Fibroblast of villous mesenchyme (primary cell): Measurements from ENCODE around the gene UBE2G2. TPM values are rescaled to one million over a fixed set of nuclear protein-coding genes. Genes with fewer than 3 reads are reported as not detected.

Experiments
- DNase-seq: peaks from one replicate; pipeline ENCODE4 v3.0.0-alpha.2; 2010; ENCODE audit warnings: low read depth
- H3K4me3 ChIP-seq: 2 replicates; pipeline ENCODE4 v1.5.1; 2011; ENCODE audit warnings: low read depth, mild to moderate bottlenecking, low read length
- total RNA-seq: library from RNA; depleted of rRNA; stranded (reverse); fragments of >200 nt; gene quantifications from 2 replicates; pipeline ENCODE4 v1.2.3, GENCODE V29; 2012
- TF ChIP-seq, protein P1 (sequence below): IDR thresholded peaks from 2 replicates; pipeline ENCODE4 v1.5.1; 2012; ENCODE audit warnings: low read depth, mild to moderate bottlenecking, low read length; ENCODE audit not compliant: insufficient read depth

UBE2G2 gene, protein sequence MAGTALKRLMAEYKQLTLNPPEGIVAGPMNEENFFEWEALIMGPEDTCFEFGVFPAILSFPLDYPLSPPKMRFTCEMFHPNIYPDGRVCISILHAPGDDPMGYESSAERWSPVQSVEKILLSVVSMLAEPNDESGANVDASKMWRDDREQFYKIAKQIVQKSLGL
- 86.7 and 88.5 TPM in 2 replicates for total RNA-seq

DNA sequence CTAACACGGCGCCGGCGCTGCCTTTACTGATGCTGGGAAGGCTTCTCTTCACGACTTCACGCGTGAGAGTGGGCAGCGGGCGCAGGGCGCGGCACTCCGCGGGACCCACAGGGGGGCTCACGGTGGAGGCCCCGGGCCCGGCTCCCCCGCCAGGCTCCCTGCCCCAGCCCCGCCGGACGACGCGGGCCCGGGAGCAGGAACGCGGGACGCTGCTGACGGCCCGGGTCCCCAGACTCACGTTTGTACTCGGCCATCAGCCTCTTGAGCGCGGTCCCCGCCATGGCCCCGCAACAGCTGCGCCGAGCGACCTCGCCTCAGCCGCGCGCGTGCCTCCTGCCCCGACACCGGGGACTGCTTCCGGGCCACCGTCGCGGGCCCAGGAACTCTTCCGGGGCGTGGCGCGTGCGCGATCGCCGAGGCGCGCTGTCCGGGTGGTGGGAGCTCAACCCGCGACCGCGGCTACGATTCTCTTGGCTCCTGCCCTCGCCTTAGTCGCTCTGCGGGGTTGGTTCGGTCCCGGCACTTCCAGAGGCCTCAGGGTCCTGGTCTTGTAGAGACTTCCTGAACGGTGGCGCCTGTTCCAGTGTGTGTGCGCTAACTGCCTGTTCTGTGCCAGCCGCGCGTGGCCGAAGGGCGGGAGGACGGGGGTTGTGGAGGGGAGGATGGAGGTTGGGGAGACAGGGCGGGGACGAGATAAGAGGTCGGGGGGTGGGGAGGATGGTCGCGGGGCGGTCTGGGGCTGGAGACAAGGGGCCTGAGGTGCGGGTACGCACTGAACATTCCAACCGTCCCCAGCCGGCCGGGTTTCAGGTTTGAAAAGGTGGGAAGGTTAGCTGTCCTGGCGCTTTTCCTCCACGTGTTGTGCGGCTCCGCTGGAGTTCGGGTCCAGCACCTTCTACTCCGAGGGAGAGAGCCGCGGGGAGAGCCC is at the start of gene UBE2G2:
UBE2G2 (minus strand) TSS at position 353 of the 928 bp plus-strand sequence; CDS start at position 281, 72 bp downstream.
- DNase-seq: peak; percentile 74
- peak within 1 kb of the TSS; percentile 92 for H3K4me3 ChIP-seq
- TF ChIP-seq, protein P1, sequence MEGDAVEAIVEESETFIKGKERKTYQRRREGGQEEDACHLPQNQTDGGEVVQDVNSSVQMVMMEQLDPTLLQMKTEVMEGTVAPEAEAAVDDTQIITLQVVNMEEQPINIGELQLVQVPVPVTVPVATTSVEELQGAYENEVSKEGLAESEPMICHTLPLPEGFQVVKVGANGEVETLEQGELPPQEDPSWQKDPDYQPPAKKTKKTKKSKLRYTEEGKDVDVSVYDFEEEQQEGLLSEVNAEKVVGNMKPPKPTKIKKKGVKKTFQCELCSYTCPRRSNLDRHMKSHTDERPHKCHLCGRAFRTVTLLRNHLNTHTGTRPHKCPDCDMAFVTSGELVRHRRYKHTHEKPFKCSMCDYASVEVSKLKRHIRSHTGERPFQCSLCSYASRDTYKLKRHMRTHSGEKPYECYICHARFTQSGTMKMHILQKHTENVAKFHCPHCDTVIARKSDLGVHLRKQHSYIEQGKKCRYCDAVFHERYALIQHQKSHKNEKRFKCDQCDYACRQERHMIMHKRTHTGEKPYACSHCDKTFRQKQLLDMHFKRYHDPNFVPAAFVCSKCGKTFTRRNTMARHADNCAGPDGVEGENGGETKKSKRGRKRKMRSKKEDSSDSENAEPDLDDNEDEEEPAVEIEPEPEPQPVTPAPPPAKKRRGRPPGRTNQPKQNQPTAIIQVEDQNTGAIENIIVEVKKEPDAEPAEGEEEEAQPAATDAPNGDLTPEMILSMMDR: no peak

DNA sequence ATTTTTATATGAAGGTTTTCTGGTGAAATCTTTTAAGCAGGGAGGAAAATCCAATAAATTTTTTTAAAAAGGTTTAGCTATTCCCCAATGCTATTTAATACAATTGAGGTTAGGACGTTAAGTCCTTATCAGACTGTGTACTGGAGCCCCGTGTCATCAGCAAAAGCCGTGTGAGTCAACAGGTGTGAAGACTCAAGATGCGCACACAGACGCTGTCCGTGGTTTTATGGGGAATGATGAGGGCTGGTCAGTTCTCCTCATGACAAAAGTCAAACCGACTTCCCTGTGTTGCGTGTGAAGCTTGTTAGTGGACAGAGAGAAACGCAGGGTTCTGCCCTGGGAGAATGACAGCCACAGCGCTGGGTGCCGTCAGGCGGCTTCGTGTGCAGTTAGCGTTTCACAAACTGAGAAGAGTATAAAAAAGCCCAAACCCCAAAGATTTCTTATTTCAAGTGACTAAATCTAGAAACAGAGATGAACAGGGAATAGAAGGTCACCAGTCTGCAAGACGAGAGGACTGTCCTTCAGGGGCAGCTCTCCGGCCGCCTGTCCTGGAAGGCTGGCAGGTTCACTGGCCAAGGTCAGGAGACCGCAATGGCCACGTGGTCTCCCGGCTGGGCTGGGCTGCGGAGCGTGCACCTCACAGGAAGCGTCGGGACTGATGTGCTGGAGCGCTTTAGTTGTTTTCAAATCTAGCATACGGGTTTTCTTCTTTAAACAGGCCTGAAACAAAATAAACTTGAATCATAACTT is 49.5 kb upstream of the UBE2G2 start:
- TF ChIP-seq, protein P1: no peak
- H3K4me3 ChIP-seq: no peak overlapping the region
- DNase-seq: no peak

DNA sequence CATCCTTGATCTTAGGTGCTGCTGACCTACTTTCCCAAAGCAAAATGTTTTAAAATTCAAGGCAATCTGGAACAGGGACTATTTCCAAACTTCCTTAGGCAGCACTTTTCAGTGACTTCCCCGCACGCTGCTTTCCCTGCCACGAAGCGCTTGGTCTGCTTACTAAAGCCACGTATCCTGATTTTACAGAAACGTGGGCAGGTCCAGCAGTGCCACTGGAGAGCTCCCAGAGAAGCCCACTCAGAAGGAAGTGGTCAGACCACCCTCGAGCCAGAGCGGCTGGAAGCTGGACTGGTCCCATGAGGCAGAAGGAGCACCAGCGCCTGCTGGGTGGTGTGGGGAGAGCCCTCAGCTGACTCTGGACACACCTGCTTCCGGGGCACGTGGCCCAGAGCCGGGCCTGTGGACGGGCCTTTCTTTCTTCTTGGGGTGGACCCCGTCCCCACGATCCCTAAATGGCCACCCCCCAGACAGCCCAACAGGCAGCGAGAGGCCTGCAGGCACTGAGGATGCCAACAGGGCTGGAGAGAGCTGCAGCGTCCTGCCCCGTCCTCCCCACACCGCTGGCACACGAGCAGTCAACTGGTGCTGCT is 48.7 kb upstream of the UBE2G2 start:
- DNase-seq: no peak
- H3K4me3 ChIP-seq: no peak overlapping the region
- TF ChIP-seq, protein P1: no peak

DNA sequence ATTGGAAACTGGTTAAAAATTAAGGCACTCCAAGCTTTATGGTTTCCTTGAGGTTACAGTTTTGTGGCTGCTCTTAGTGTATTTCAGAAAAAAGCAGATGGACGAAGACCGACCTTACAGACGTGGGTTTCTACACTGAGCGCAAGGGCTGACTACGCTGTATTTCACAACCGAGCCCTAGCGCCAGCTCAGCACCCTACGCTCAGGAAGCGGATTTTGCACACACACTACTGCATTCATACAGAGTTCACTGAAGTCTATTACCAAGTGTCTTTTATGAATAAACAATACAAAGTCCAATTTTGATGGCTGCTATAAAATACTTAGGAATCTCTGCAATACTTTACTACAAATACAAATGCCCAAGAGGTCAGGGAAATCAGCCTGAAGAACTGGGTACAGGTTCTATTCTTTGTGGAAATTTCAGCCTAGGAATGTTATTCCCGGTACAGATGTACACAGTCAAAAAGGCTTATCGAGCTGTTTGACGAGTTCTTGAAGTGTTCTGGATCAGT is 48.1 kb upstream of the UBE2G2 start:
- DNase-seq: no peak
- TF ChIP-seq, protein P1: no peak
- H3K4me3 ChIP-seq: no peak overlapping the region

DNA sequence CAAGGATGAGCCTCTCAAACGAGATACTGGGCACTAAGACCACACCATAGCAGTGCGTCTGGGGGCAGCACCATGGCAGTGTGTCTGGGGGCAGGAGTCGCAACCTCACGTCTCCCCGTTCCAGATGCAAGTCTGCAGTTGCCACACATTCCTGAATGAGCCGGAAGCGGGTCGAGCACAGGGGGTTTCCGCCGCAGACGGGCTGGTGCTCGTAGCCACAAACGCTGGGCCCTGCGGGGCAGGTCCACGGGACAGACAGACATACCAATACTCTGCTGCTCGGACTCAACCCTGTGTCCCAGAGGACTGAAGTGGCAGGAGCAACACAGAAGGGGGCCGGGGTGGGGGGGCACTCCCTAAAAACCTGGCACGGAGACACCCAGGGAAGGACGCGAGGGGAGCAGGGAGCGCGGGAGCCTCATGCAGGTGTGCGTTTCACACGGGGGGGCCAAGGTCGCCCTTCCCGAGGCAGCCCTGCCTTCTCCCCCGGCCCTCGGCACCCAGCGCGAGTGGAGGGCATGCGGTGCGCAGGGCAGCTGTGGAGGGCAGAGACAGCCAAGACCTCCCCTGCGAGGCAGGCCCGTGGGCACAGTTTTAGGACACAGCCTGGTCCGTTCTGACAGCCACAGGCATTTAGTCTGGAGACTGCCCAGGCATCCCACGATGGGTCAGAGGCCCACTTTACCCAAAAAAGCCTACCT is 47.4 kb upstream of the UBE2G2 start:
- H3K4me3 ChIP-seq: no peak overlapping the region
- TF ChIP-seq, protein P1: no peak
- no peak for DNase-seq
